Osteoblast (primary cell): ENCODE results near the gene CAMK4. TPM values are rescaled to one million over a fixed set of nuclear protein-coding genes. Genes with fewer than 3 reads are reported as not detected.
"Not testable (repeated sequence)": the region's sequence is repeated elsewhere in the genome, so short reads cannot be mapped to it uniquely, and the experiment has no call there.

Experiments used
- DNase-seq: peaks from one replicate; pipeline ENCODE4 v3.0.0; 2011; ENCODE audit warnings: low spot score, mixed read lengths; ENCODE audit not compliant: insufficient read length; ENCODE audit errors: missing footprints
- H2AFZ ChIP-seq: 2 replicates; pipeline ENCODE4 v1.6.0; 2011; ENCODE audit warnings: mild to moderate bottlenecking, low read length
- H3K27ac ChIP-seq: 2 replicates; pipeline ENCODE4 v1.5.1; 2011; ENCODE audit warnings: mild to moderate bottlenecking, low read depth, low read length, moderate library complexity
- H3K27me3 ChIP-seq: 2 replicates; pipeline ENCODE4 v1.6.0; 2012; ENCODE audit warnings: mild to moderate bottlenecking, control low read depth, inconsistent platforms, low read length, moderate library complexity; ENCODE audit not compliant: insufficient read depth
- H3K36me3 ChIP-seq: 2 replicates; pipeline ENCODE4 v1.5.1; 2011; ENCODE audit warnings: mild to moderate bottlenecking, low read length, control low read depth, moderate library complexity; ENCODE audit not compliant: insufficient read depth
- H3K4me1 ChIP-seq: 2 replicates; pipeline ENCODE4 v1.5.1; 2011; ENCODE audit warnings: mild to moderate bottlenecking, low read length, control low read depth, moderate library complexity; ENCODE audit not compliant: insufficient read depth
- H3K4me2 ChIP-seq: 2 replicates; pipeline ENCODE4 v1.6.0; 2011; ENCODE audit warnings: mild to moderate bottlenecking, low read length; ENCODE audit not compliant: insufficient read depth
- H3K4me3 ChIP-seq: fragments of 200-600 bp; sonication (generic); 3 replicates; pipeline ENCODE4 v1.5.1; 2012; ENCODE audit warnings: mild to moderate bottlenecking, low read length, inconsistent platforms; ENCODE audit not compliant: insufficient read depth
- H3K79me2 ChIP-seq: 2 replicates; pipeline ENCODE4 v1.6.0; 2012; ENCODE audit warnings: mild to moderate bottlenecking, low read length, control low read depth, inconsistent platforms; ENCODE audit not compliant: insufficient read depth
- H3K9me3 ChIP-seq: 2 replicates; pipeline ENCODE4 v1.5.1; 2011; ENCODE audit warnings: low read depth, low read length, control low read depth
- H4K20me1 ChIP-seq: 2 replicates; pipeline ENCODE4 v1.6.0; 2012; ENCODE audit warnings: mild to moderate bottlenecking, low read length, control low read depth; ENCODE audit not compliant: insufficient read depth
- total RNA-seq: library from RNA; depleted of rRNA; stranded (reverse); fragments of >200 nt; gene quantifications from 2 replicates; pipeline ENCODE4 v1.2.3, GENCODE V29; 2012
- TF ChIP-seq, protein P1 (sequence below): IDR thresholded peaks from 2 replicates; pipeline ENCODE4 v1.5.1; 2011; ENCODE audit warnings: mild to moderate bottlenecking, low read depth, low read length, moderate library complexity; ENCODE audit errors: extremely low read depth

Gene CAMK4
- total RNA-seq, 1 donor: 0.72 TPM

GRCh38 chr5:111255169-111255568 is 31.0 kb downstream of the CAMK4 start:
- Histone ChIP-seq H3K27me3 (no peaks in the 10 kb centered on the region), H3K79me2 (no peaks in the 10 kb centered on the region), H3K36me3 (no peaks in the 10 kb centered on the region), H2AFZ (no peak overlapping the region), H3K4me2 (no peak overlapping the region), H4K20me1 (no peaks in the 10 kb centered on the region), H3K4me3 (no peak overlapping the region), H3K27ac (no peak overlapping the region), H3K4me1 (no peaks in the 10 kb centered on the region), H3K9me3 (no peaks in the 10 kb centered on the region)
- TF ChIP-seq, protein P1, sequence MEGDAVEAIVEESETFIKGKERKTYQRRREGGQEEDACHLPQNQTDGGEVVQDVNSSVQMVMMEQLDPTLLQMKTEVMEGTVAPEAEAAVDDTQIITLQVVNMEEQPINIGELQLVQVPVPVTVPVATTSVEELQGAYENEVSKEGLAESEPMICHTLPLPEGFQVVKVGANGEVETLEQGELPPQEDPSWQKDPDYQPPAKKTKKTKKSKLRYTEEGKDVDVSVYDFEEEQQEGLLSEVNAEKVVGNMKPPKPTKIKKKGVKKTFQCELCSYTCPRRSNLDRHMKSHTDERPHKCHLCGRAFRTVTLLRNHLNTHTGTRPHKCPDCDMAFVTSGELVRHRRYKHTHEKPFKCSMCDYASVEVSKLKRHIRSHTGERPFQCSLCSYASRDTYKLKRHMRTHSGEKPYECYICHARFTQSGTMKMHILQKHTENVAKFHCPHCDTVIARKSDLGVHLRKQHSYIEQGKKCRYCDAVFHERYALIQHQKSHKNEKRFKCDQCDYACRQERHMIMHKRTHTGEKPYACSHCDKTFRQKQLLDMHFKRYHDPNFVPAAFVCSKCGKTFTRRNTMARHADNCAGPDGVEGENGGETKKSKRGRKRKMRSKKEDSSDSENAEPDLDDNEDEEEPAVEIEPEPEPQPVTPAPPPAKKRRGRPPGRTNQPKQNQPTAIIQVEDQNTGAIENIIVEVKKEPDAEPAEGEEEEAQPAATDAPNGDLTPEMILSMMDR: no peak
- DNase-seq: no peak

GRCh38 chr5:111256128-111256527 is 31.9 kb downstream of the CAMK4 start:
- Histone ChIP-seq H3K36me3 (no peaks in the 10 kb centered on the region), H3K9me3 (no peaks in the 10 kb centered on the region), H2AFZ (no peak overlapping the region), H3K4me1 (no peaks in the 10 kb centered on the region), H3K27me3 (no peaks in the 10 kb centered on the region), H3K4me3 (no peak overlapping the region), H3K4me2 (no peak overlapping the region), H3K79me2 (no peaks in the 10 kb centered on the region), H4K20me1 (no peaks in the 10 kb centered on the region), H3K27ac (no peak overlapping the region)
- TF ChIP-seq, protein P1: no peak
- DNase-seq: no peak

DNA sequence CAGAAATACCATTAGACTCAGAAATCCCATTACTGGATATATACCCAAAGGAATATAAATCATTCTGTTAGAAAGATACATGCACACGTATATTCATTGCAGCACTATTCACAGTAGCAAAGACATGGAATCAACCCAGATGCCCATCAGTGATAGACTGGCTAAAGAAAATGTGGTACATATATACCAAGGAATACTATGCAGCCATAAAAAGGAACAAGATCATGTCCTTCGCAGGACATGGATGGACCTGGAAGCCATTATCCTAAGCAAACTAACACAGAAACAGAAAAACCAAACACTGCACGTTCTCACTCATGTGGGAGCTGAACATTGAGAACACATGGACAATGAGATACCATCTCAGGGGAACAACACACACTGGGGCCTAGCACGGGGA is 33.4 kb downstream of the CAMK4 start:
- H2AFZ ChIP-seq, H3K4me1 ChIP-seq: not testable (repeated sequence)

GRCh38 chr5:111259636-111260035 is 35.5 kb downstream of the CAMK4 start:
- TF ChIP-seq, protein P1: no peak
- DNase-seq: no peak
- H3K9me3 ChIP-seq: no peaks in the 10 kb centered on the region
- no peaks in the 10 kb centered on the region for H3K79me2 ChIP-seq
- no peaks in the 10 kb centered on the region for H3K36me3 ChIP-seq
- H4K20me1 ChIP-seq: no peaks in the 10 kb centered on the region
- no peak overlapping the region for H3K4me2 ChIP-seq
- H2AFZ ChIP-seq: no peak overlapping the region
- no peaks in the 10 kb centered on the region for H3K4me1 ChIP-seq
- no peak overlapping the region for H3K4me3 ChIP-seq
- H3K27me3 ChIP-seq: no peaks in the 10 kb centered on the region
- H3K27ac ChIP-seq: no peak overlapping the region

More for the DNA sequence above, 33.4 kb downstream of the CAMK4 start:
- not testable (repeated sequence) for H3K27me3 ChIP-seq, H3K27ac ChIP-seq, H3K36me3 ChIP-seq, H4K20me1 ChIP-seq, H3K79me2 ChIP-seq, H3K4me2 ChIP-seq, H3K4me3 ChIP-seq, H3K9me3 ChIP-seq, DNase-seq
